Ascending aorta (tissue), 2 donors: Measurements from ENCODE around the gene SND1. TPM values are rescaled to one million over a fixed set of nuclear protein-coding genes. Genes with fewer than 3 reads are reported as not detected.

Experiments
- DNase-seq, 2 donors: peaks; one replicate each; pipeline ENCODE4 v3.0.0-alpha.2; 2019; ENCODE audit warnings: low spot score in 2 of 2
- H3K27ac ChIP-seq, 2 donors: fragments of 200-600 bp; sonication (generic); one replicate each; pipeline ENCODE4 v1.5.1; 2016 to 2017; ENCODE audit warnings: mild to moderate bottlenecking in 1 of 2
- H3K27me3 ChIP-seq: fragments of 200-600 bp; sonication (generic); one replicate; pipeline ENCODE4 v1.5.1; 2017
- H3K36me3 ChIP-seq, 2 donors: fragments of 200-600 bp; sonication (generic); one replicate each; pipeline ENCODE4 v1.5.1; 2016
- H3K4me1 ChIP-seq, 2 donors: fragments of 200-600 bp; sonication (generic); one replicate each; pipeline ENCODE4 v1.5.1; 2016 to 2017; ENCODE audit warnings: mild to moderate bottlenecking in 1 of 2
- H3K4me3 ChIP-seq, 2 donors: fragments of 200-600 bp; sonication (generic); one replicate each; pipeline ENCODE4 v1.5.1; 2016 to 2017; ENCODE audit warnings: mild to moderate bottlenecking in 1 of 2
- H3K9me3 ChIP-seq, 2 donors: fragments of 200-600 bp; sonication (generic); one replicate each; pipeline ENCODE4 v1.5.1; 2016
- intact Hi-C: fragments of 100-400 bp; cut with DNase I; formaldehyde crosslinking; loops from one replicate; pipeline ENCODE4 v1.15.1; 2023
- total RNA-seq: library from RNA; depleted of rRNA; stranded (reverse); fragments of >200 nt; gene quantifications from one replicate; pipeline ENCODE4 v1.1.0, GENCODE V29; 2016
- TF ChIP-seq, protein P1 (sequence below), 3 experiments: fragments of 200-600 bp in 2 of 3; fragments of 450-650 bp in 1 of 3; sonication (generic) in 2 of 3; IDR thresholded peaks; one replicate each; pipeline ENCODE4 v1.5.1; 2016 to 2019; ENCODE audit warnings: antibody characterized with exemption in 3 of 3, mild to moderate bottlenecking in 1 of 3, moderate library complexity in 1 of 3

Gene SND1
- total RNA-seq, 1 donor from 2014 or later: 93.8 TPM

DNA sequence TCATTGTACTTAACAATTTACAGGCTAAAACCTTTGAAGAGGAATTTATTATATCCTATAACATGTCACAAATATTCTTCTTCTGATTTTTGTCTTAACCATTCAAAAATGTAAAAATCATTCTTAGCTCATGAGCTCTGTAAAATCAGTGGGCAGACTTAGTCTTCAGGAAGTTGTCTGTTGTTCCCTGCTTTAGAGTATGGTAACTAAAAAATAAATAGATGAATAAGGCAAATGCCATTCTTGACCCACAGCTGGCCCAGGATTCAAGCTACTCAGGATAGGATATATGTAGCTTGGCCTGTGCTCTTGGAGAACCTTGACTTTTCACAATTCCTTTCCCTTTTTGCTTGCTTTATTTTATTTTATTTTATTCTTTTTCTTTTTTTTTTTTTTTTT is 327.7 kb downstream of the SND1 start:
- no peak for DNase-seq
- H3K27ac ChIP-seq: no peak overlapping the region
- H3K4me1 ChIP-seq: no peaks in the 10 kb centered on the region
- no peak overlapping the region for H3K4me3 ChIP-seq
- H3K9me3 ChIP-seq: no peaks in the 10 kb centered on the region
- peaks cover 0 to 12% of the 10 kb centered on the region in 2 donors for H3K36me3 ChIP-seq
- H3K27me3 ChIP-seq: no peaks in the 10 kb centered on the region
- intact Hi-C loops: no loop called here
- TF ChIP-seq, protein P1, sequence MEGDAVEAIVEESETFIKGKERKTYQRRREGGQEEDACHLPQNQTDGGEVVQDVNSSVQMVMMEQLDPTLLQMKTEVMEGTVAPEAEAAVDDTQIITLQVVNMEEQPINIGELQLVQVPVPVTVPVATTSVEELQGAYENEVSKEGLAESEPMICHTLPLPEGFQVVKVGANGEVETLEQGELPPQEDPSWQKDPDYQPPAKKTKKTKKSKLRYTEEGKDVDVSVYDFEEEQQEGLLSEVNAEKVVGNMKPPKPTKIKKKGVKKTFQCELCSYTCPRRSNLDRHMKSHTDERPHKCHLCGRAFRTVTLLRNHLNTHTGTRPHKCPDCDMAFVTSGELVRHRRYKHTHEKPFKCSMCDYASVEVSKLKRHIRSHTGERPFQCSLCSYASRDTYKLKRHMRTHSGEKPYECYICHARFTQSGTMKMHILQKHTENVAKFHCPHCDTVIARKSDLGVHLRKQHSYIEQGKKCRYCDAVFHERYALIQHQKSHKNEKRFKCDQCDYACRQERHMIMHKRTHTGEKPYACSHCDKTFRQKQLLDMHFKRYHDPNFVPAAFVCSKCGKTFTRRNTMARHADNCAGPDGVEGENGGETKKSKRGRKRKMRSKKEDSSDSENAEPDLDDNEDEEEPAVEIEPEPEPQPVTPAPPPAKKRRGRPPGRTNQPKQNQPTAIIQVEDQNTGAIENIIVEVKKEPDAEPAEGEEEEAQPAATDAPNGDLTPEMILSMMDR (IDR thresholded peaks at IDR 0.05): no peak

GRCh38 chr7:127980901-127981300 is 328.9 kb downstream of the SND1 start:
- H3K36me3 ChIP-seq: peaks cover 0 to 12% of the 10 kb centered on the region in 2 donors
- H3K27me3 ChIP-seq: no peaks in the 10 kb centered on the region
- H3K4me1 ChIP-seq: no peaks in the 10 kb centered on the region
- no peak overlapping the region for H3K4me3 ChIP-seq
- no peak overlapping the region for H3K27ac ChIP-seq
- TF ChIP-seq, protein P1 (IDR thresholded peaks at IDR 0.05): no peak
- intact Hi-C loops: no loop called here
- no peak for DNase-seq
- no peaks in the 10 kb centered on the region for H3K9me3 ChIP-seq

GRCh38 chr7:127981965-127982364 is 330.0 kb downstream of the SND1 start:
- peaks cover 0 to 4% of the 10 kb centered on the region in 2 donors for H3K36me3 ChIP-seq
- no peak overlapping the region for H3K27ac ChIP-seq
- H3K9me3 ChIP-seq: no peaks in the 10 kb centered on the region
- intact Hi-C loops: no loop called here
- peaks cover 0 to 3% of the 10 kb centered on the region in 2 donors for H3K4me1 ChIP-seq
- no peak overlapping the region for H3K4me3 ChIP-seq
- TF ChIP-seq, protein P1 (IDR thresholded peaks at IDR 0.05): no peak
- no peaks in the 10 kb centered on the region for H3K27me3 ChIP-seq
- no peak for DNase-seq

GRCh38 chr7:127983804-127984332 is 331.9 kb downstream of the SND1 start:
- H3K4me3 ChIP-seq: no peak overlapping the region
- H3K36me3 ChIP-seq: no peaks in the 10 kb centered on the region
- no peaks in the 10 kb centered on the region for H3K9me3 ChIP-seq
- intact Hi-C loops: no loop called here
- no peak overlapping the region for H3K27ac ChIP-seq
- TF ChIP-seq, protein P1 (IDR thresholded peaks at IDR 0.05): no peak
- H3K4me1 ChIP-seq: peaks cover 0 to 3% of the 10 kb centered on the region in 2 donors
- DNase-seq: no peak
- H3K27me3 ChIP-seq: no peaks in the 10 kb centered on the region

GRCh38 chr7:127986581-127987521 is 334.9 kb downstream of the SND1 start:
- no peak overlapping the region for H3K4me3 ChIP-seq
- peaks cover 0 to 3% of the 10 kb centered on the region in 2 donors for H3K4me1 ChIP-seq
- H3K27me3 ChIP-seq: no peaks in the 10 kb centered on the region
- intact Hi-C loops: no loop called here
- no peak for DNase-seq
- H3K36me3 ChIP-seq: peaks cover 6 to 13% of the 10 kb centered on the region in 2 donors
- TF ChIP-seq, protein P1 (IDR thresholded peaks at IDR 0.05): no peak
- H3K27ac ChIP-seq: no peak overlapping the region
- H3K9me3 ChIP-seq: no peaks in the 10 kb centered on the region
